GM19452 (cell line): ENCODE measurements around the gene ZNF490.
"Not testable (repeated sequence)": the region's sequence is repeated elsewhere in the genome, so short reads cannot be mapped to it uniquely, and the experiment has no call there.

Experiments used
- ATAC-seq: cut with Tn5 transposase; IDR thresholded peaks from one replicate; pipeline ENCODE4 v1.9.1; 2021; ENCODE audit not compliant: unreplicated experiment

Gene ZNF490

GRCh38 chr19:12623361-12624031, 12.9 kb upstream of the ZNF490 start:
- ATAC-seq = no peak

- not testable (repeated sequence) for ATAC-seq
These were observed 10.8 kb upstream of the ZNF490 start for GRCh38 chr19:12621253-12622024.

- ATAC-seq = no peak
These were observed 7.0 kb upstream of the ZNF490 start for GRCh38 chr19:12617646-12618045.

GRCh38 chr19:12611361-12611699, 717 bp upstream of the ZNF490 start:
- no peak for ATAC-seq

GRCh38 chr19:12607631-12608030, 3.0 kb downstream of the ZNF490 start:
- no peak for ATAC-seq

- ATAC-seq = no peak
These were observed 3.8 kb downstream of the ZNF490 start for GRCh38 chr19:12606796-12607195.

- no peak for ATAC-seq
These were observed 6.9 kb downstream of the ZNF490 start for GRCh38 chr19:12603714-12604113.

- ATAC-seq = no peak
These were observed 13.0 kb downstream of the ZNF490 start for GRCh38 chr19:12597594-12597993.

GRCh38 chr19:12596927-12597548, 13.6 kb downstream of the ZNF490 start:
- ATAC-seq = no peak

GRCh38 chr19:12596485-12596884, 14.1 kb downstream of the ZNF490 start:
- no peak for ATAC-seq

GRCh38 chr19:12581100-12581499, 29.5 kb downstream of the ZNF490 start:
- ATAC-seq = no peak

- ATAC-seq = no peak
These were observed 30.4 kb downstream of the ZNF490 start for GRCh38 chr19:12580180-12580694.

- ATAC-seq = no peak
These were observed 32.0 kb downstream of the ZNF490 start for GRCh38 chr19:12578641-12579040.

- no peak for ATAC-seq
These were observed 36.6 kb downstream of the ZNF490 start for GRCh38 chr19:12574036-12574435.

- ATAC-seq = no peak
These were observed 42.7 kb downstream of the ZNF490 start for GRCh38 chr19:12567951-12568350.

GRCh38 chr19:12566380-12566779, 44.2 kb downstream of the ZNF490 start:
- ATAC-seq = not testable (repeated sequence)

GRCh38 chr19:12564016-12564664, 46.5 kb downstream of the ZNF490 start:
- ATAC-seq = no peak

- no peak for ATAC-seq
These were observed 55.1 kb downstream of the ZNF490 start for GRCh38 chr19:12555456-12555930.

GRCh38 chr19:12551060-12551832, 59.4 kb downstream of the ZNF490 start, which contains the start of gene ZNF564:
Gene ZNF564 (minus strand): TSS chr19:12551482. CDS start chr19:12551332, 150 bp downstream.
- peak; percentile 96 for ATAC-seq

GRCh38 chr19:12546903-12547302, 63.7 kb downstream of the ZNF490 start:
- no peak for ATAC-seq
